ENCODE data around the gene ATG2B.

The ATG2B gene

GRCh38 chr14:96235426-96235825, 127.7 kb downstream of the ATG2B start:
- no peak for FAIRE-seq
- no peak for DNase-seq (ENCODE audit: insufficient read length, low spot score)

GRCh38 chr14:96233661-96234060, 129.5 kb downstream of the ATG2B start:
- FAIRE-seq = no peak
- no peak for DNase-seq (ENCODE audit: insufficient read length, low spot score)

- FAIRE-seq (no peak), DNase-seq (ENCODE audit: insufficient read length, low spot score) (no peak)
Observed at GRCh38 chr14:96232506-96232905, 130.6 kb downstream of the ATG2B start.

- no peak for FAIRE-seq
- no peak for DNase-seq (ENCODE audit: insufficient read length, low spot score)
Observed at GRCh38 chr14:96231526-96232130, 131.5 kb downstream of the ATG2B start.

GRCh38 chr14:96231056-96231455, 132.1 kb downstream of the ATG2B start:
- FAIRE-seq (no peak), DNase-seq (ENCODE audit: insufficient read length, low spot score) (no peak)

- FAIRE-seq (no peak), DNase-seq (ENCODE audit: insufficient read length, low spot score) (no peak)
Observed at GRCh38 chr14:96229315-96229714, 133.8 kb downstream of the ATG2B start.

Measured in HTR-8/SVneo (cell line).